PFSK-1 (cell line): ENCODE measurements around the gene ST3GAL5.

Experiments
- FOXP2 ChIP-seq: optimal IDR thresholded peaks from 2 replicates; pipeline ENCODE3; 2011; ENCODE audit warnings: borderline replicate concordance, control low read depth, inconsistent platforms; ENCODE audit not compliant: insufficient read depth; ENCODE audit errors: extremely low read length, extremely low read depth
- POLR2AphosphoS5 ChIP-seq: IDR thresholded peaks from 2 replicates; pipeline ENCODE4 v1.6.1; 2012; ENCODE audit warnings: low read depth, mild to moderate bottlenecking, control low read depth, low read length, moderate library complexity
- REST ChIP-seq, 2 experiments: IDR thresholded peaks; 2 replicates each; pipeline versions ENCODE4 v1.6.1 to v1.8.0; 2011 to 2012; ENCODE audit warnings: low read depth in 2 of 2, low read length in 2 of 2, control low read depth in 1 of 2, inconsistent platforms in 1 of 2, mild to moderate bottlenecking in 1 of 2, moderate library complexity in 1 of 2; ENCODE audit not compliant: insufficient read depth in 1 of 2
- SIN3A ChIP-seq: IDR thresholded peaks from 2 replicates; pipeline ENCODE4 v1.6.1; 2012; ENCODE audit warnings: mild to moderate bottlenecking, low read length, moderate library complexity, borderline replicate concordance; ENCODE audit not compliant: insufficient read depth
- TAF1 ChIP-seq: IDR thresholded peaks from 2 replicates; pipeline ENCODE4 v1.6.1; 2012; ENCODE audit warnings: low read length, control low read depth, borderline replicate concordance; ENCODE audit not compliant: insufficient read depth

Gene ST3GAL5

GRCh38 chr2:85831735-85832134 is 57.1 kb downstream of the ST3GAL5 start:
- no peak for TF ChIP-seq REST (IDR thresholded peaks at IDR 0.05; ENCODE audit: insufficient read depth in 1 of 2, low read depth in 2 of 2, low read length in 2 of 2)
- TF ChIP-seq FOXP2, result no peak
- no peak for TF ChIP-seq POLR2AphosphoS5
- TF ChIP-seq TAF1, result no peak
- TF ChIP-seq SIN3A, result no peak

- TF ChIP-seq POLR2AphosphoS5 (no peak), FOXP2 (no peak), SIN3A (no peak), TAF1 (no peak)
Observed at GRCh38 chr2:85830645-85831044, 58.1 kb downstream of the ST3GAL5 start.

GRCh38 chr2:85828725-85829124 is 60.1 kb downstream of the ST3GAL5 start:
- no peak for TF ChIP-seq FOXP2

GRCh38 chr2:85827879-85828569 is 60.8 kb downstream of the ST3GAL5 start:
- no peak for TF ChIP-seq REST (IDR thresholded peaks at IDR 0.05; ENCODE audit: insufficient read depth in 1 of 2, low read depth in 2 of 2, low read length in 2 of 2)
- TF ChIP-seq TAF1, result no peak
- no peak for TF ChIP-seq FOXP2
- TF ChIP-seq POLR2AphosphoS5, result no peak
- TF ChIP-seq SIN3A, result no peak

- no peak for TF ChIP-seq SIN3A
- no peak for TF ChIP-seq FOXP2
- no peak for TF ChIP-seq POLR2AphosphoS5
- no peak for TF ChIP-seq TAF1
- no peak for TF ChIP-seq REST (IDR thresholded peaks at IDR 0.05; ENCODE audit: insufficient read depth in 1 of 2, low read depth in 2 of 2, low read length in 2 of 2)
Observed at GRCh38 chr2:85826990-85827878, 61.6 kb downstream of the ST3GAL5 start.

GRCh38 chr2:85823951-85824350 is 64.8 kb downstream of the ST3GAL5 start:
- TF ChIP-seq REST (IDR thresholded peaks at IDR 0.05; ENCODE audit: insufficient read depth in 1 of 2, low read depth in 2 of 2, low read length in 2 of 2) (no peak), POLR2AphosphoS5 (no peak), TAF1 (no peak), SIN3A (no peak), FOXP2 (no peak)
